ENCODE data around the gene CLTA.

DNA sequence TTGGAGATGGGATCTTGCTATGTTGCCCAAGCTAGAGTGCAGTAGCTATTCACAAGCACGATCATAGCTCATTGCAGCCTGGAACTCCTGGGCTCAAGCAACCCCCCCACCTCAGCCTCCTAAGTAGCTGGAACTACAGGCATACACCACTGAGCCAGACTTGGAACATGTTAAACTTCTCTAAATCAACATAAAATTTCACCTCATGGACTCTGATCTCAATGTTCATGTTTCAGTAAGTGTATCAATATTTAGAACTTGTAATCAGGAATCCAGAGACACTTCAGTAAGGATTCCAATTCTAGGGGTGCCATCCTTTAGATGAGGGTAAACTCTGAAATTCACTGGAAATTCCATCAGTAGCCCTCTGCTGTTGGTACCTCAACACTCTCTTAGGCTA lies 60.7 kb downstream of the CLTA start:
- TF ChIP-seq, protein P1, sequence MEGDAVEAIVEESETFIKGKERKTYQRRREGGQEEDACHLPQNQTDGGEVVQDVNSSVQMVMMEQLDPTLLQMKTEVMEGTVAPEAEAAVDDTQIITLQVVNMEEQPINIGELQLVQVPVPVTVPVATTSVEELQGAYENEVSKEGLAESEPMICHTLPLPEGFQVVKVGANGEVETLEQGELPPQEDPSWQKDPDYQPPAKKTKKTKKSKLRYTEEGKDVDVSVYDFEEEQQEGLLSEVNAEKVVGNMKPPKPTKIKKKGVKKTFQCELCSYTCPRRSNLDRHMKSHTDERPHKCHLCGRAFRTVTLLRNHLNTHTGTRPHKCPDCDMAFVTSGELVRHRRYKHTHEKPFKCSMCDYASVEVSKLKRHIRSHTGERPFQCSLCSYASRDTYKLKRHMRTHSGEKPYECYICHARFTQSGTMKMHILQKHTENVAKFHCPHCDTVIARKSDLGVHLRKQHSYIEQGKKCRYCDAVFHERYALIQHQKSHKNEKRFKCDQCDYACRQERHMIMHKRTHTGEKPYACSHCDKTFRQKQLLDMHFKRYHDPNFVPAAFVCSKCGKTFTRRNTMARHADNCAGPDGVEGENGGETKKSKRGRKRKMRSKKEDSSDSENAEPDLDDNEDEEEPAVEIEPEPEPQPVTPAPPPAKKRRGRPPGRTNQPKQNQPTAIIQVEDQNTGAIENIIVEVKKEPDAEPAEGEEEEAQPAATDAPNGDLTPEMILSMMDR (IDR thresholded peaks at IDR 0.05; ENCODE audit: low read depth, low read length) = no peak
- no peak for TF ChIP-seq EZH2phosphoT487 (IDR thresholded peaks at IDR 0.05; ENCODE audit: low read depth)
